Nephron progenitor cell (in vitro differentiated cells): ENCODE measurements around the gene HLA-DQB1.

Experiments used
- DNase-seq: peaks from one replicate; pipeline ENCODE4 v3.0.0; 2021
- H3K27ac Mint-ChIP-seq: 2 replicates; pipeline ENCODE4 v1.8.0; 2021; ENCODE audit warnings: mild to moderate bottlenecking, moderate library complexity, mixed read lengths
- H3K27me3 Mint-ChIP-seq: 2 replicates; pipeline ENCODE4 v1.8.0; 2021; ENCODE audit warnings: mild to moderate bottlenecking, low read depth, mixed read lengths; ENCODE audit not compliant: poor library complexity
- H3K36me3 Mint-ChIP-seq: 2 replicates; pipeline ENCODE4 v1.8.0; 2021; ENCODE audit warnings: low read depth, mixed read lengths
- H3K4me1 Mint-ChIP-seq: 2 replicates; pipeline ENCODE4 v1.8.0; 2021; ENCODE audit warnings: mixed read lengths
- H3K4me3 Mint-ChIP-seq: 2 replicates; pipeline ENCODE4 v1.8.0; 2021; ENCODE audit warnings: mild to moderate bottlenecking, moderate library complexity, mixed read lengths
- H3K9me3 Mint-ChIP-seq: 2 replicates; pipeline ENCODE4 v1.8.0; 2021; ENCODE audit warnings: mild to moderate bottlenecking, moderate library complexity, mixed read lengths
- TF ChIP-seq, protein P1 (sequence below): fragments of 200-600 bp; sonication (generic); IDR thresholded peaks from 2 replicates; pipeline ENCODE4 v1.5.0; 2021; ENCODE audit warnings: antibody characterized with exemption

HLA-DQB1 gene

GRCh38 chr6:32641122-32641521 is 25.3 kb downstream of the HLA-DQB1 start:
- H3K4me1 Mint-ChIP-seq, result peaks cover 13% of the 10 kb centered on the region
- H3K9me3 Mint-ChIP-seq, result no peaks in the 10 kb centered on the region
- no peak for DNase-seq
- peaks cover 5% of the 10 kb centered on the region for H3K27me3 Mint-ChIP-seq
- no peak overlapping the region for H3K4me3 Mint-ChIP-seq
- H3K36me3 Mint-ChIP-seq, result no peaks in the 10 kb centered on the region
- TF ChIP-seq, protein P1, sequence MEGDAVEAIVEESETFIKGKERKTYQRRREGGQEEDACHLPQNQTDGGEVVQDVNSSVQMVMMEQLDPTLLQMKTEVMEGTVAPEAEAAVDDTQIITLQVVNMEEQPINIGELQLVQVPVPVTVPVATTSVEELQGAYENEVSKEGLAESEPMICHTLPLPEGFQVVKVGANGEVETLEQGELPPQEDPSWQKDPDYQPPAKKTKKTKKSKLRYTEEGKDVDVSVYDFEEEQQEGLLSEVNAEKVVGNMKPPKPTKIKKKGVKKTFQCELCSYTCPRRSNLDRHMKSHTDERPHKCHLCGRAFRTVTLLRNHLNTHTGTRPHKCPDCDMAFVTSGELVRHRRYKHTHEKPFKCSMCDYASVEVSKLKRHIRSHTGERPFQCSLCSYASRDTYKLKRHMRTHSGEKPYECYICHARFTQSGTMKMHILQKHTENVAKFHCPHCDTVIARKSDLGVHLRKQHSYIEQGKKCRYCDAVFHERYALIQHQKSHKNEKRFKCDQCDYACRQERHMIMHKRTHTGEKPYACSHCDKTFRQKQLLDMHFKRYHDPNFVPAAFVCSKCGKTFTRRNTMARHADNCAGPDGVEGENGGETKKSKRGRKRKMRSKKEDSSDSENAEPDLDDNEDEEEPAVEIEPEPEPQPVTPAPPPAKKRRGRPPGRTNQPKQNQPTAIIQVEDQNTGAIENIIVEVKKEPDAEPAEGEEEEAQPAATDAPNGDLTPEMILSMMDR, result no peak
- H3K27ac Mint-ChIP-seq, result no peak overlapping the region

GRCh38 chr6:32639440-32640394 is 26.7 kb downstream of the HLA-DQB1 start:
- Mint-ChIP-seq H3K4me1 (peaks cover 24% of the 10 kb centered on the region), H3K4me3 (no peak overlapping the region), H3K9me3 (no peaks in the 10 kb centered on the region), H3K27me3 (peaks cover 8% of the 10 kb centered on the region), H3K27ac (no peak overlapping the region), H3K36me3 (no peaks in the 10 kb centered on the region)
- DNase-seq, result no peak
- TF ChIP-seq, protein P1, result no peak

GRCh38 chr6:32638532-32639219 is 27.8 kb downstream of the HLA-DQB1 start:
- no peaks in the 10 kb centered on the region for H3K9me3 Mint-ChIP-seq
- H3K4me1 Mint-ChIP-seq, result peaks cover 24% of the 10 kb centered on the region
- DNase-seq, result no peak
- H3K36me3 Mint-ChIP-seq, result no peaks in the 10 kb centered on the region
- H3K27ac Mint-ChIP-seq, result peak overlapping the region; percentile 77
- TF ChIP-seq, protein P1, result no peak
- H3K4me3 Mint-ChIP-seq, result no peak overlapping the region
- H3K27me3 Mint-ChIP-seq, result peaks cover 8% of the 10 kb centered on the region

GRCh38 chr6:32637883-32638282 is 28.6 kb downstream of the HLA-DQB1 start:
- no peak for DNase-seq
- TF ChIP-seq, protein P1, result no peak
- H3K36me3 Mint-ChIP-seq, result no peaks in the 10 kb centered on the region
- H3K4me1 Mint-ChIP-seq, result peaks cover 24% of the 10 kb centered on the region
- H3K9me3 Mint-ChIP-seq, result no peaks in the 10 kb centered on the region
- H3K4me3 Mint-ChIP-seq, result no peak overlapping the region
- peaks cover 8% of the 10 kb centered on the region for H3K27me3 Mint-ChIP-seq
- H3K27ac Mint-ChIP-seq, result no peak overlapping the region

DNA sequence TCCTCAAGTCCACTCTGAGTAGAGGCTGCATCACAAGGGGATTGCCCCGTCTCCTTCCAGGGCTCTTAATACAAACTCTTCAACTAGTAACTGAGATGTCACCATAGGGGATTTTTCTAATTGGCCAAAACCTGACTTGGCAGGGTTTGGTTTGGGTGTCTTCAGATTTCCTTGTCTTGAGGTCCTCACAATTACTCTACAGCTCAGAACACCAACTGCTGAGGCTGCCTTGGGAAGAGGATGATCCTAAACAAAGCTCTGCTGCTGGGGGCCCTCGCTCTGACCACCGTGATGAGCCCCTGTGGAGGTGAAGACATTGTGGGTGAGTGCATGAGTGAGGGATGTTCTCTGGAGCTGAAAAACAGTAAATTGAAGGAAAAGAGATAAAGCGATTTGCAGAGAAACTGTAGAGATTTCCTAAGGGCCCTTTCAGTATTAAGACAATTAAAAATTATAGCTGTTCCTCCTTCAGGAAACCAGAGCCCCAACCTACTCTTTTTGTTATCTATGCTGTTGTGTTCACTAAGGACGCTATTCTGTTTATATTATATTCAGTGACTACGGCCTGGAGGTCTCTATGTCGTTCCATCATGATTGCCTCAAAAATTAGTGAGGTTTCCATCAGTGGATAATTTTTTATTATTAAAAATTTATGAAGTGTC is 29.1 kb downstream of the HLA-DQB1 start, which contains the start of gene HLA-DQA1:
TSS of gene HLA-DQA1 (plus strand) at position 188 of the 662 bp plus-strand sequence. CDS start at position 241, 53 bp downstream.
- Mint-ChIP-seq H3K4me1 (peaks cover 24% of the 10 kb centered on the region), H3K4me3 (no peak within 1 kb of the TSS), H3K9me3 (no peaks in the 10 kb centered on the region), H3K27me3 (peaks cover 8% of the 10 kb centered on the region), H3K36me3 (no peaks in the 10 kb centered on the region), H3K27ac (no peak within 1 kb of the TSS)
- TF ChIP-seq, protein P1, result no peak
- no peak for DNase-seq
